ENCODE results near the gene COL25A1.

The COL25A1 gene

DNA sequence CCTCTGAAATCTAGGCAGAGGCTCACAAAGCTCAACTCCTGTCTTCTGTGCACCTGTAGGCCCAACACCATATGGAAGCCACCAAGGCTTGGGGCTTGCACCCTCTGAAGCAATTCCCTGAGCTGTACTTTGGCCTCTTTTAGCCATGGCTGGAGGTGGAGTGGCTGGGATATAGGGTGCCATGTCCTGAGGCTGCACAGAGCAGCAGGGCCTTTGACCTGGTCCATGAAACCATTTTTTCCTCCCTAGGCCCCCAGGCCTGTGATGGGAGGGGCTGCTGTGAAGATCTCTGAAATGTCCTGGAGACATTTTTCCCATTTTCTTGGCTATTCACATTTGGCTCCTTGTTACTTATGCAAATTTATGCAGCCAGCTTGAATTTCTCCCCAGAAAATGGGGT lies 20.9 kb upstream of the COL25A1 start:
- TF ChIP-seq, protein P1, sequence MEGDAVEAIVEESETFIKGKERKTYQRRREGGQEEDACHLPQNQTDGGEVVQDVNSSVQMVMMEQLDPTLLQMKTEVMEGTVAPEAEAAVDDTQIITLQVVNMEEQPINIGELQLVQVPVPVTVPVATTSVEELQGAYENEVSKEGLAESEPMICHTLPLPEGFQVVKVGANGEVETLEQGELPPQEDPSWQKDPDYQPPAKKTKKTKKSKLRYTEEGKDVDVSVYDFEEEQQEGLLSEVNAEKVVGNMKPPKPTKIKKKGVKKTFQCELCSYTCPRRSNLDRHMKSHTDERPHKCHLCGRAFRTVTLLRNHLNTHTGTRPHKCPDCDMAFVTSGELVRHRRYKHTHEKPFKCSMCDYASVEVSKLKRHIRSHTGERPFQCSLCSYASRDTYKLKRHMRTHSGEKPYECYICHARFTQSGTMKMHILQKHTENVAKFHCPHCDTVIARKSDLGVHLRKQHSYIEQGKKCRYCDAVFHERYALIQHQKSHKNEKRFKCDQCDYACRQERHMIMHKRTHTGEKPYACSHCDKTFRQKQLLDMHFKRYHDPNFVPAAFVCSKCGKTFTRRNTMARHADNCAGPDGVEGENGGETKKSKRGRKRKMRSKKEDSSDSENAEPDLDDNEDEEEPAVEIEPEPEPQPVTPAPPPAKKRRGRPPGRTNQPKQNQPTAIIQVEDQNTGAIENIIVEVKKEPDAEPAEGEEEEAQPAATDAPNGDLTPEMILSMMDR (conservative IDR thresholded peaks at IDR 0.05; ENCODE audit: low read depth, low read length), result no peak
- no peak overlapping the region for H3K4me3 ChIP-seq (ENCODE audit: low read length)
- DNase-seq (ENCODE audit: low read depth), result no peak

DNA sequence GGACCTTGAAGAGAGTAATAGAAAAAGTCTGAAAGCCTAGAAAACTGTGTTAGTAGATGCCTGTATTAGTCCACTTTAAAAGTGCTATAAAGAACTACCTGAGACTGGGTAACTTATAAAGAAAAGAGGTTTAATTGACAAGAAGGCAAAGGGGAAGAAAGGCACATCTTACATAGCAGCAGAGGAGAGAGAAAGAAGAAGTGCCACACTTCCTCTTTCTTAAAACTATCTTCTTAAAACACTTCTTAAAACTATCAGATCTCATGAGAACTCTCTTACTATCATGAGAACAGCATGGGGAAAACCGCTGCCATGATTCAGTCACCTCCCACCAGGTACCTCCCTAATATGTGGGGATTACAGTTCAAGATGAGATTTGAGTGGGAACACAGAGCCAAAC lies 18.8 kb upstream of the COL25A1 start:
- H3K4me3 ChIP-seq (ENCODE audit: low read length), result no peak overlapping the region
- TF ChIP-seq, protein P1 (conservative IDR thresholded peaks at IDR 0.05; ENCODE audit: low read depth, low read length), result no peak
- DNase-seq (ENCODE audit: low read depth), result no peak

DNA sequence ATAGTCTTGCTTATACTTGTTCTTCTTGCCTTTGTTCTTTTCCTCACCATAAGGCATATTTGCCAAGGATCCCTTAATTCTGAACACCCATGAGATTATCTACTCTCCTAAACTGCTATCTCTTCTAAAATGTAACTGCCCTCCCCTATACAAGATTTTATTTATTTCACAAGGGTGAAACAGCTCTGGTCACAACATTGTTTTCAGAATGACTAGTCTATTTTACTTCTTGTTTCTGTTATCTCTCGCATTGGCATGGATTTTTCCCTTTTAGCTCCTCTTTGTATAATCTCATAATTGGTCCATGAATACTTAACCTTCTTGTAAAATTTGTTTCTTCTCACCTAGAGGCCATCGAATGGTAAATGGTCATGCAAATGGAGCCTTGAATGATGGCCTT lies 17.2 kb upstream of the COL25A1 start:
- TF ChIP-seq, protein P1 (conservative IDR thresholded peaks at IDR 0.05; ENCODE audit: low read depth, low read length), result no peak
- no peak overlapping the region for H3K4me3 ChIP-seq (ENCODE audit: low read length)
- no peak for DNase-seq (ENCODE audit: low read depth)

DNA sequence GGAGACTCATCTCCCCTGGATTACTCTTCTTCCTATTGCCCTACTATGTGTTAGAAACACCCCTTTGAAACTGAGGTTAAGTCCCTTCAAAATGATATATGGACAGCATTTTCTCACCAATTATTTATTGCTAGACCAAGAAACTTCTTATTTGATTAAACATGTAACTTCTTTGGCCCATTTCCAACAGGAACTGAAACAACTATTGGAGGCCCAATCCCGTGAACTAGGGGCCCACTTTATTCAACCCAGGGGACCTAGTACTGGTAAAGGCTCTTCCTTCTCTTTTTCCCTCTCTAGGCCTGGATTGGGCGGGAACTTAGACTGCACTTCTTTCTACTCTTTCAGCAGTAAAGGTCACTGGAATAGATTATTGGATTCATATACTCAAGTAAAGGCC lies 16.7 kb upstream of the COL25A1 start:
- TF ChIP-seq, protein P1 (conservative IDR thresholded peaks at IDR 0.05; ENCODE audit: low read depth, low read length), result no peak
- DNase-seq (ENCODE audit: low read depth), result no peak
- no peak overlapping the region for H3K4me3 ChIP-seq (ENCODE audit: low read length)

DNA sequence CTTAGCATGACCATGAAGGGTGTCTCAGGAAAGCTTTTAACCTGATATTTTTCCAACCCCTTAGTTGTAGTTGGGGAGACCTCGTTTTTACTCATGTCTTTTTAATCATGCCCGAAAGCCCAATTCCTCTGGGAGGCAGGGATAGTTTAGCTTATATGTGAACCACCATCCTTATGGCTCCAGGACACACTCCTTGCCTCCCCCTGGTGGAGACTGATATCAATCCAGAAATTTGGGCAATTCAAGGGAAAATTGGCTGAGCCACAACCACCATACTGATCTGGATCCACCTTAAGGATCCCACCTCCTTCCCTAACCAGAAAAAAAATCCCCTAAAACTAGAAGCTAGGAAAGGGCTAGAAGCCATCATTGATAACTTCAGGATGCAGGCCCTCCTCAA lies 13.4 kb upstream of the COL25A1 start:
- H3K4me3 ChIP-seq (ENCODE audit: low read length), result no peak overlapping the region
- TF ChIP-seq, protein P1 (conservative IDR thresholded peaks at IDR 0.05; ENCODE audit: low read depth, low read length), result peak; percentile 47
- no peak for DNase-seq (ENCODE audit: low read depth)

DNA sequence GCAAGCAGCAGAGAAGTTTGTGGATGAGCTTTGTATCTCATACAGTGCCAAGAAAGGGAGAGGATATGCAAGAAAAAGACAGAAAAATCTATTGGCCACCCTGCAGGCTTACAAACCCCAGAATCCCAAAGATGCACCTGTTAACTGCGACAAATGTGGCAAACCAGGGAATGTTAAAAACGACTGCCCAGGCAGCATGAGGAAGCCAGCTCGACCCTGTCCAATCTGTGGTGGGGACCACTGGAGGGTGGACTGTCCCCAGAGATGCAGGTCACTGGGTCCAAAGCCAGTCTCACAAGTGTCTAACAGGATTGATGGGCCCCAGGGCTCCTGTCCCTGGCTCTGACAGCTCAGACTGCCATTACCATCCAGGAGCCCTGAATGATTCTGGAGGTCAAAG lies 12.9 kb upstream of the COL25A1 start:
- no peak for DNase-seq (ENCODE audit: low read depth)
- TF ChIP-seq, protein P1 (conservative IDR thresholded peaks at IDR 0.05; ENCODE audit: low read depth, low read length), result no peak
- H3K4me3 ChIP-seq (ENCODE audit: low read length), result no peak overlapping the region

DNA sequence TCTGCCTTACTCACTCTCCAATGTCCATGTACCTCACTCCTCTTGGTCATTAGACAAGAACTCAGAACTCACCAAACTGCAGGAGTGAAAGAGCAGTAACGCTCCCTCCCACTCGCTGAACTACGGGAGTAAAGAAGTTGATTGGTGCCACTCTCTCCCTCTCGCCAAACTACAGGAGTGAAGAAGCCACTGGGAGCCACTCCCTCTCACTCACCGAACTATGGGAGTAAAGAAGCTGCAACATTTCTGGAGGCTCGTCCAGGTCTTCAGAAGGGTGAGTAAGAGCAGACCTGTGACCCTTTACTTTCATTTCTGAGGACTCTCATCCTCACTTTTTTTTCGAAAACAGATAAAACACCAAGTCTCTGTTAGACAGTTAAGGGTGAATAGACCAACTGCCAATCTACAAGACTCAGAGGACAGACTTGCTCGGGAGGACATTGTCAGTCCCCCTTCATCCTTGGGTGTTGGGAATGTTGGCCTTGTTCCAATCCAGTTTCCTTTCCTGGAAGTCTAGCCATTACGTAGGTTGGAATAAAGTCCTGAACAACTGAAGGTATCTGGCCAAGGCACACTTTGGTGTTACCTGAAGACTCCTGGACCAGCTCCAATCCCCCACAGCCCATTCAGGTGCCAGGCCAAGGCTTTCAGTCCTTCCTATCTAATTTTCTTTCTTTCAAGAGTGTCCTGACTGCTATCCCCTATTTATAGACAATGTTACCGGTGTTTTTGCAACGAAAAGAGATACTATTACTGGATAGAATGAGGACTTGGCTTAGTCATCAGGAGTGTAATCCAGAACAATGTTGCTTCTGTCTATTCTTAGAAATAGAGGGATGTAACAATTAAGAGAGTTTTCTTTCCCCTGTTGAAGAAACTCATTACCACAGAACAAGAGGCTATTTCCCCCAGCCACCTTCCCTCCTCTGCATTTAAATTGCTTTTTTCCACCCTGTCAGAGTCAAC lies 11.0 kb upstream of the COL25A1 start:
- DNase-seq (ENCODE audit: low read depth), result no peak
- TF ChIP-seq, protein P1 (conservative IDR thresholded peaks at IDR 0.05; ENCODE audit: low read depth, low read length), result no peak
- H3K4me3 ChIP-seq (ENCODE audit: low read length), result no peak overlapping the region
